BE2C (cell line): Measurements from ENCODE around the gene NAA10.

Experiments
- DNase-seq: peaks from one replicate; pipeline ENCODE4 v3.0.0-alpha.2; 2020
- H3K27me3 ChIP-seq: fragments of 250-450 bp; sonication (Bioruptor Pico); 2 replicates; pipeline ENCODE4 v1.5.1; 2020; ENCODE audit warnings: mild to moderate bottlenecking
- H3K36me3 ChIP-seq: fragments of 250-450 bp; sonication (Bioruptor Pico); 2 replicates; pipeline ENCODE4 v1.5.1; 2020; ENCODE audit warnings: mild to moderate bottlenecking
- H3K4me1 ChIP-seq: fragments of 250-450 bp; sonication (Bioruptor Pico); 2 replicates; pipeline ENCODE4 v1.5.1; 2020
- H3K4me3 ChIP-seq: 2 replicates; pipeline ENCODE4 v1.5.1; 2011; ENCODE audit warnings: low read depth, low read length
- H3K9me3 ChIP-seq: fragments of 250-450 bp; sonication (Bioruptor Pico); 2 replicates; pipeline ENCODE4 v1.5.1; 2020
- TF ChIP-seq, protein P1 (sequence below): IDR thresholded peaks from 2 replicates; pipeline ENCODE4 v1.5.1; 2012; ENCODE audit warnings: mild to moderate bottlenecking, low read depth, low read length

The NAA10 gene

DNA sequence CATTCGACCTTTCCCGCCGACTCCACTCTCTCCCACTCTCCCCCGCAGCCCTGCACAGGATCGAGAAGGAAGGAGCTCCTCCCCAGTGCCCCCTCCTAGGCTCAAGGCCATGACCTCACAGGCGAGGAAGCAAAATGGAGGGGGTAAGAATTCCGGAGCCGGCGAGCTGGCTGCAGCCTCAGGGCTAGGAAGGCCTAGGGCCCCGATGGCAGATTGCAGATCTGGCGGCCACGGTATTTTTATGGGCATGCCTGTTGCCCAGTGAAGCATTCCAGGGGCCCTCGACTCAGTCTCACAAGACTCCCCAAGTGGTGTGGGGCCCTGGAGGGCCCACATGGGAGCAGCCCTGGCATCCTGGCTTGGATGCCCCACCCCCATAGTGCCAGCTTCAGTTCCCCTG is 47.9 kb downstream of the NAA10 start:
- peak; percentile 12 for DNase-seq
- TF ChIP-seq, protein P1, sequence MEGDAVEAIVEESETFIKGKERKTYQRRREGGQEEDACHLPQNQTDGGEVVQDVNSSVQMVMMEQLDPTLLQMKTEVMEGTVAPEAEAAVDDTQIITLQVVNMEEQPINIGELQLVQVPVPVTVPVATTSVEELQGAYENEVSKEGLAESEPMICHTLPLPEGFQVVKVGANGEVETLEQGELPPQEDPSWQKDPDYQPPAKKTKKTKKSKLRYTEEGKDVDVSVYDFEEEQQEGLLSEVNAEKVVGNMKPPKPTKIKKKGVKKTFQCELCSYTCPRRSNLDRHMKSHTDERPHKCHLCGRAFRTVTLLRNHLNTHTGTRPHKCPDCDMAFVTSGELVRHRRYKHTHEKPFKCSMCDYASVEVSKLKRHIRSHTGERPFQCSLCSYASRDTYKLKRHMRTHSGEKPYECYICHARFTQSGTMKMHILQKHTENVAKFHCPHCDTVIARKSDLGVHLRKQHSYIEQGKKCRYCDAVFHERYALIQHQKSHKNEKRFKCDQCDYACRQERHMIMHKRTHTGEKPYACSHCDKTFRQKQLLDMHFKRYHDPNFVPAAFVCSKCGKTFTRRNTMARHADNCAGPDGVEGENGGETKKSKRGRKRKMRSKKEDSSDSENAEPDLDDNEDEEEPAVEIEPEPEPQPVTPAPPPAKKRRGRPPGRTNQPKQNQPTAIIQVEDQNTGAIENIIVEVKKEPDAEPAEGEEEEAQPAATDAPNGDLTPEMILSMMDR: no peak
- Histone ChIP-seq H3K9me3 (no peaks in the 10 kb centered on the region), H3K27me3 (no peaks in the 10 kb centered on the region), H3K36me3 (peaks cover 3% of the 10 kb centered on the region; the same call in 1 of the 2 replicates), H3K4me1 (peaks cover 15% of the 10 kb centered on the region), H3K4me3 (no peak overlapping the region)

DNA sequence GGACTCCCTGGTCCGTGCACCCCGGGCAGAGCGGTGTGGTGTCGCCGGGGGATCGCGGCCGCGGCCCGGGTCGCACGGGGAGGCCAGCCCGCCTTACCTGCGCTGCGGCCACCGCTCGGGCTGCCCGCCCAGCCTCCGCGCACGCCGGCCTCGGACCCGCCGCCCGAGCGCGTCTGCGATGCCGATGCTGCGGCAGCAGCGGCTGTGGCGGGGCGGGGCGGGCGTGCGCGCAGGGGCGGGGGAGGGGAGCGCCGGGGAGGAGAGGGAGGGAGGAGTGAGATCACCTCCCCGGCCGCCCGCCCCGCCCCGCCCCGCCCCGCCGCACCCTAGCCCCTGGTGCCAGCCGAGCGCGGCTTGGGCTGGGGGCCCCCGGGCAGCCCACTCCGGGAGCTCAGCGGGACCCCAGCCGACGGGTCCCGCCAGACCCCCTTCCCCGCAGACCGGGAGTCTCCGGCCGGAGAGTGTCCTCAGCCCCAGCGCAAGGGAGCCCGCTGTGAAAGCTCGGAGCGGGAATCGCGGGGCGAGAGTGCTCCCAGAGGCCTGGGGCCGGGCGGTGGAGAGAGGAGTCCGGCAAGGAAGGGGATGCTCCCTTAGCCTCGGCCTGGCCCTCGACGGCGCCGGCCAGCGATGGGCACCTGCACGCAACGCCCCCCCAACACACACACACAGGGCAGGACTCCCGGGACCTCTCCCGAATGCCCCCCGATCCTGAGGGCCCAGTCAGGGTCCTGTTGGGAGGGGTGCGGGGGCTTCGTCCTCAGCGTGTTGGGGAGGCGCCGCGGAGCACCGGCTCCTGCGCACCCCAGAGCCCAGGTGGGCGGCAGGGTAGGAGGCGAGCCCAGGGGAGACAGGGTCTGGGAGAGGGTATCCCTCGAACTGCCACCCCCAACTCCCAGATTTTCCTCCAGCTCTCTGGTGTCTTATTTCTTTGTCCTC is 48.6 kb downstream of the NAA10 start, which contains the start of gene L1CAM:
L1CAM (minus strand) TSS at position 206 of the 936 bp plus-strand sequence. CDS start 10,337 bp downstream, outside the sequence.
- Histone ChIP-seq H3K9me3 (no peaks in the 10 kb centered on the region), H3K36me3 (peaks cover 4% of the 10 kb centered on the region; the same call in 1 of the 2 replicates), H3K27me3 (no peaks in the 10 kb centered on the region), H3K4me1 (peaks cover 21% of the 10 kb centered on the region), H3K4me3 (peak within 1 kb of the TSS; percentile 75)
- peak; percentile 62 for DNase-seq
- TF ChIP-seq, protein P1: no peak

DNA sequence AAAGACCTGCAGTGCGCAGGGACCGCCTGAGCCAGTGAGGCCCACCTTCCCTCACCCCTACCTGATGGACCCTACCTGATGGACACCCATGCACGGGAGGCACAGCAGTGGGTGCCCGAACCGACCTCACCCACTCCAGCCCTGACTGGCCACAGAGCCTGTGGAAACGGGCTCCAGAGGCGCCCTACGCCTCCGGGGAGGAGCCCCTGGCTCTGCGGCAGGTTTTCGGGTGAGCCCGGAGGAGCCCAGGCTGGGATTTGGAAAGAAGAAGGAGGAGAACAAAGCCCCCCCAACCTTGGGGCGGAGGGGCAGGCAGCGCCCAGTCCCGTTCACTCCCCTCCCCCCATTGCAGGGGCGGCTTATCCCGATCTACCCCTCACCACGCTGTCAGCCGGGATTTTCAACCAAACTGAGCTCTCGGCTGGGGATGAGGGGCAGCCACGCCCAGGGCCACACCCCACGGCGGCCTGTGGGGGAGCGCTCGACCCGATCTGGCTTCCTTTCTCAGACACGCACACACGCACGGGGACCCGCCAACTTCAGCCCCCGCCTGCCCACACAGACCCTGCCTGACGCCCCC is 49.5 kb downstream of the NAA10 start:
- Histone ChIP-seq H3K4me1 (peaks cover 27% of the 10 kb centered on the region), H3K27me3 (no peaks in the 10 kb centered on the region), H3K4me3 (peak overlapping the region; percentile 75), H3K36me3 (peaks cover 7% of the 10 kb centered on the region; the same call in 1 of the 2 replicates), H3K9me3 (no peaks in the 10 kb centered on the region)
- no peak for DNase-seq
- TF ChIP-seq, protein P1: no peak

DNA sequence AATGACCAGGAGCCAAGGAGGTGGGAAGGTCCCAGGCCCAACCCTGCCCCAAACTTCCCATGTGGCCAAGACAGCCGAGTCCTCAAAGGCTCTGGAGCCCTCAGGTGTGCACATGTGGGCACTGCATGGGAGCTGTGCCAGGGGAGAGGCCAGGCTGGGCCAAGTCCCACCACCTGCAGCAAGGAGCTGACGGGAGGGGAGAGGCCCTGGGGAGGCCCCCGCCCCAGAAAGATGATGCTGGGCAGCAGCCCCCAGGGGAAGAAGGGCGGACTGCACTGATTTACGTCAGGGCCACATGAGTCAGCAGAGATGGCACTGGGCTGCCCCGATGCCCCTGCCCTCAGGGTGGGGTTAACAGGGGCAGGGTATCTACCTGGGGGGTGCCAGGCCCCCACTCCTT is 50.2 kb downstream of the NAA10 start:
- TF ChIP-seq, protein P1: peak; percentile 26; the same call in 1 of the 2 replicates
- H3K4me1 ChIP-seq: peaks cover 34% of the 10 kb centered on the region
- DNase-seq: no peak
- H3K36me3 ChIP-seq: peaks cover 7% of the 10 kb centered on the region; the same call in 1 of the 2 replicates
- peak overlapping the region; percentile 75 for H3K4me3 ChIP-seq
- H3K27me3 ChIP-seq: no peaks in the 10 kb centered on the region
- H3K9me3 ChIP-seq: no peaks in the 10 kb centered on the region

DNA sequence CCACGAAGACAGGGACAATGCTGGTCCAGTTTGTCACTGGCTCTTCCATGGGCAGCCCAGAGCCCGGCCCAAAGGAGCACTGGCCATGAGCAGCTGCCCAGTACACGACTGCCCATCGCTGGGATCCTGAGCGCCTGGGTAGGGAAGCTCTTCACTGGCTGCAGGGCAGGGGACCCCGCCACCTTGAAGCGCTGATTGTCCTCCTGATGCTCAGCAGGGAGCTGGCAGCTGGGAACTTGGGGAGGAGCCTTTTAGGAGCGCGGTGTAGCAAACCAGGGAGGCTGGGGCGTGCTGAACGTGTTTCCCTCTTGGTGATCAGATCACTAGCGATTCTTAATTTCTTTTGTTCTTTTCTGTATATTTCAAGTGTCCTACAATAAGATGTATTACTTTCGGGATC is 50.7 kb downstream of the NAA10 start:
- no peaks in the 10 kb centered on the region for H3K9me3 ChIP-seq
- peak overlapping the region; percentile 75 for H3K4me3 ChIP-seq
- no peaks in the 10 kb centered on the region for H3K27me3 ChIP-seq
- H3K36me3 ChIP-seq: peaks cover 7% of the 10 kb centered on the region; the same call in 1 of the 2 replicates
- DNase-seq: no peak
- H3K4me1 ChIP-seq: peaks cover 34% of the 10 kb centered on the region
- TF ChIP-seq, protein P1: no peak
